Measurements from ENCODE around the gene VGLL4. TPM values are rescaled to one million over a fixed set of nuclear protein-coding genes. Genes with fewer than 3 reads are reported as not detected.
A peak's percentile ranks its signal among the peaks of the same experiment; 100 is the strongest.

Gene VGLL4
- total RNA-seq, 2 experiments from 2014 or later: 24.4 to 24.9 TPM

DNA sequence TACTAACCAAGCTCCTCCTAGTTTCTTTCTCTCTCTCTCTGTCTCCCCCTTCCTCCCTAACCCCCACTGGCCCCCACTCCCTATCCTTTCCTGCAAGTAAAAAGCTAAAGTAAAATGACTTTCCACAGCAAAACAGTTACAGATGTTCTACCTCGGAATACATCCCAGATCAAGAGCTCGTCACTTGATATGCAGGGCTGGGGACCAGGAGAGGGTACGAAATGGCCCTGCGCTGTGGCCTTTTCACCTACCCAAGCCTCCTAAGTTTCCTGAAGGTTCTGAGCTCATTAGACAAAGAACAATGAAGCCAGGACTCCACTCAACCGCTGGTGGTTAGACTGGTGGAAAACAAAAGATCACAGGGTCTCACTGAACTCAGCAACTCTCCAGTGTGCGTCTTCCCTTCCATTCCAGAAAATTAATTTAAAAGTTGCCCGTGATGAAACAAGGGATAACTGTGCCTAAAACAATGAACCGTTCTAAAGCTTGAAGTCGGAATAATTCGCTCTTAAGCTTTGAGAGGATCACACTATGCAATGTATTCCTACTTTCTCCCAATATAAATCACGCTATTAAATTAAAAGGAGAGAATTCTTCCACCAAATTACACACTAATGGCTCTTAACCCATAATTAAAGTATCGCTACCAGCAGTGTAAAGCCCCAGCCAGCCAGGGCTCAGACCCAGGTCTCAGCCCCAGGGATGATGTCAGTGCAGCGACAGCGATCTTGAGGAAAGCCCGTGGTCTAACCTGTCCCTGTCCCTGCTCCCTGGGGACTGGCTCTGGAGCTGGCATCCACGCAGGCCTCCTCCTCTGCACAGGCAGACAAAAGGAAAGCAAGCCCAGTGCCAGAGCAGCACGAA lies 5.0 kb downstream of the VGLL4 start:
- peak overlapping the region; percentile 6 for H3K27ac Mint-ChIP-seq
- H3K9me3 Mint-ChIP-seq (ENCODE audit: low read depth): no peaks in the 10 kb centered on the region
- DNase-seq (no peak), ATAC-seq (no peak)
- H3K36me3 Mint-ChIP-seq (ENCODE audit: low read depth): peaks cover 20% of the 10 kb centered on the region
- ChIA-PET POLR2A (no interaction called here), CTCF (interaction anchor here (0.6 to 4.8 kb wide), 7 partner anchors 12 to 198 kb away, joined by 3 to 20 read pairs (median 3); no protein-coding TSS in a partner anchor)
- intact Hi-C loops (cut with DNase I, micrococcal nuclease): loop anchor here in 1 of 2 experiments (2.0 kb wide), 1 partner anchor 38 kb away; no protein-coding TSS in a partner anchor
- H3K4me3 Mint-ChIP-seq: no peak overlapping the region
- H3K4me1 Mint-ChIP-seq: peaks cover 76% of the 10 kb centered on the region
- no peaks in the 10 kb centered on the region for H3K27me3 Mint-ChIP-seq

DNA sequence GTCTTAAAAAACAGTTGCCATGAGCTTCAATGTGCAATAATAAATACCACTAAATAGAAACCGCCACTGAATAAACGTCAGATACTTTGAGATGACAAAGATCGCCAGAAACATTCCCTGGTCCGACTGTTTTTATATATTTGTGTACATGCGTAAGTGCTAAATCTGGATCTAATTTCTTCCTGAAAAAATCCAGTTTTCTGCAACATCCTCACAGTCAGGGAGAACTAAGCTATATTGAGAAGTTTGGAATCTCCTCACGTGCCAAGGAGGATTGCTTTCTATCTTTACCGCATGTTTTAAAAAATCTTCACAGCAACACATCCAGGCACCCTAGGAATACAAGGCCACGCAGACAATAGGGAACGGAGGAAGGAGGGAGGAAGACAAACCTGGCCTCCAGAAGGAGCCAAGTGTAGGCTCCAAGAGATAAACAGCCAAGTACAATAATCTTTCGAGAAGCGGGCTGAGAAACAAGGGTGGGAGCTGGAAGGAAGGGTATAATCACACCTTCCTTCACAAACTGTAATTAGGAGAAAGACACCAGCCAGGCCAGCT lies 5.7 kb downstream of the VGLL4 start:
- ChIA-PET CTCF (interaction anchor here (0.6 to 4.8 kb wide), 6 partner anchors 12 to 199 kb away, joined by 3 to 20 read pairs (median 4); no protein-coding TSS in a partner anchor), POLR2A (interaction anchor here (0.5 kb wide), 1 partner anchor 12 kb away, joined by 3 read pairs; no protein-coding TSS in a partner anchor)
- peaks cover 16% of the 10 kb centered on the region for H3K36me3 Mint-ChIP-seq (ENCODE audit: low read depth)
- ATAC-seq: no peak
- no peaks in the 10 kb centered on the region for H3K27me3 Mint-ChIP-seq
- DNase-seq: no peak
- intact Hi-C loops (cut with DNase I, micrococcal nuclease): loop anchor here in 1 of 2 experiments (2.0 kb wide), 1 partner anchor 37 kb away; no protein-coding TSS in a partner anchor
- no peak overlapping the region for H3K27ac Mint-ChIP-seq
- H3K4me3 Mint-ChIP-seq: no peak overlapping the region
- H3K4me1 Mint-ChIP-seq: peaks cover 80% of the 10 kb centered on the region
- H3K9me3 Mint-ChIP-seq (ENCODE audit: low read depth): no peaks in the 10 kb centered on the region

DNA sequence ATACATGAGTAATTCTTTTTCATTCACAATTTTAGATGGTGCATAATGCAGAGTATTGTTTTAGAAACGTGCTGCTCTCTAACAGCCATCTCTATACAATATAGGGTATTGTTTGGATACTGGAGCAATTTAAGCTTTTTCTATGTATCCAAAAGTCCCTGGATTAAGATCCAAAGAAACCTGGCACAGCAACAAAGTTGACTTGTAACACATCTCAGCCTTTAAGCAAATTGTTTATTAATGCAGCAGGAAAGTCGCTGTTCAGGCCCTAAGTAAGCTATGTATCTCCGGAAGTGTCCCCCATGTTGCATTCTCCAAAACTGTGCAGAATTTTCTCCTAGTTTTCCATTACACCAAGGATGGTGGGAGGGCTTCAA lies 7.3 kb downstream of the VGLL4 start:
- no peak overlapping the region for H3K27ac Mint-ChIP-seq
- peaks cover 8% of the 10 kb centered on the region for H3K36me3 Mint-ChIP-seq (ENCODE audit: low read depth)
- no peak for ATAC-seq
- ChIA-PET CTCF (interaction anchor here (0.6 kb wide), 1 partner anchor 1823 kb away, joined by 3 read pairs; no protein-coding TSS in a partner anchor), POLR2A (no interaction called here)
- intact Hi-C loops (cut with DNase I, micrococcal nuclease): no loop called here
- H3K9me3 Mint-ChIP-seq (ENCODE audit: low read depth): no peaks in the 10 kb centered on the region
- H3K4me3 Mint-ChIP-seq: no peak overlapping the region
- no peak for DNase-seq
- peaks cover 91% of the 10 kb centered on the region for H3K4me1 Mint-ChIP-seq
- no peaks in the 10 kb centered on the region for H3K27me3 Mint-ChIP-seq

DNA sequence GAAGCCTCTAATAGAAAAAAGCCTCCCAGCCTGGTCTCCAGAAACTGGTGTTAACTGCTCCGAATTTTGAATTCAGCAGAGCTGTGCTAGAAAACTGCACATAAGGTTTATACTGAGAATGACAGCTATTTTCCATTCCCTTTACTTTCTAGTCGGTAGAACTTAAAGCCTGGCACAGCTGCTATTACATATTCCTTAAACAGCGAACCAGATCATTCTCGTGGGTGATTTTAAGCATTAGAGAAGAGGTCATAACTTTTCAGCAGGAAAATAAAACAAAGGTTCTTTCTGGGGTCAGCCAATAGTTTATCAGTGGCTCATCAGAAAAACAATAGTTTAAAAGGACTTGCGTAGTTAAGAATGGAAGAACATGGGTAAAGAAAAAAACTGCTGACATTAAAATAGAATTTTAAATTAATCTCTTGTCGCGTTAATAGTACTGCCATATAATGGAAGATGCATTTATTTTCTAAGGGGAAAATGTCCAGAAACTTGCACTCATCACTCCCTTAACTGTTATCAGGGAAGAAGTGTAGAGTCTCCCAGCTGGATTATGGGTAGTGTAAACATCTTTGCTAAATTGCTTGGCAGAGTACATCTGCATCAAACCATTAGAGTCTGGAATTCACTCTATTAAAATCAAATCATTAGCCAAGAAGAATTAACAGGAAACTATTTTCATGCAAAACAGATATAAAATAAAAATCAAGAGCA lies 7.9 kb downstream of the VGLL4 start:
- H3K4me1 Mint-ChIP-seq: peaks cover 93% of the 10 kb centered on the region
- H3K36me3 Mint-ChIP-seq (ENCODE audit: low read depth): peaks cover 5% of the 10 kb centered on the region
- ATAC-seq: peak; percentile 47
- ChIA-PET CTCF (interaction anchor here (0.7 to 1.1 kb wide), 3 partner anchors 16 to 78 kb away, joined by 3 to 4 read pairs (median 3); no protein-coding TSS in a partner anchor), POLR2A (no interaction called here)
- H3K27ac Mint-ChIP-seq: no peak overlapping the region
- no peaks in the 10 kb centered on the region for H3K9me3 Mint-ChIP-seq (ENCODE audit: low read depth)
- no peak for DNase-seq
- intact Hi-C loops (cut with DNase I, micrococcal nuclease): no loop called here
- H3K27me3 Mint-ChIP-seq: no peaks in the 10 kb centered on the region
- no peak overlapping the region for H3K4me3 Mint-ChIP-seq

DNA sequence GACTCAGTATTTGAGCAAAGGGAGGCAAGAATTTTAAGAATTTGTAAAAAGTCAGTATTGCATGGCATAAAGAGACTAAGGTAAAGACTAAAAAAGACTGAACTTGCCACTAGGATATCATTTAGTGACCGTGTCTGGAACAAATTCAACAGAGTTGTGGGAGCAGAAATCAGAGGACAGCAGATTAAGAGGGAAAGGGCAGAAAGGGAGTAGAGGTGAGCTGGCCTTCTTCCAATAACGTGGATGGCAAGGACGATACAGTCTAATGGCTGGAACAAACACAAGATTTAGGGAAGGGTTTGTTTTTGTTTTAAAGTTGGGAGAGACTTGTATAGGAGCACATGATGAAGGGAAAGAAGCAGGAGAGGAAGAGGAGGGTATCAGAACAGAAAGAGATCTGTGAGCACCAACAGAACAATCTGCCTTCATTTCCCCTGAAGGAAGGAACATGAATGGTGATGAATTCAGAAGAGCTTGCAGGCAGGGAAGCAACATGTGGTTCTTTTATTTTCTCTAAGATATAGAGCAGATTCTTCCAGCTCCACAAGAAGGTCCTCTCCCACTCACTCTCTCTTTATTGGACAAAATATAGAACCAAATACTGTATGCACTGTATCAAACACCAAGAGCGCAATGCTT lies 8.6 kb downstream of the VGLL4 start:
- no peaks in the 10 kb centered on the region for H3K9me3 Mint-ChIP-seq (ENCODE audit: low read depth)
- ChIA-PET CTCF (interaction anchor here (0.7 to 1.1 kb wide), 4 partner anchors 16 to 77 kb away, joined by 3 to 4 read pairs (median 3); no protein-coding TSS in a partner anchor), POLR2A (no interaction called here)
- peaks cover 3% of the 10 kb centered on the region for H3K36me3 Mint-ChIP-seq (ENCODE audit: low read depth)
- no peak overlapping the region for H3K4me3 Mint-ChIP-seq
- ATAC-seq (no peak), DNase-seq (no peak)
- H3K27ac Mint-ChIP-seq: peak overlapping the region; percentile 1
- intact Hi-C loops (cut with DNase I, micrococcal nuclease): no loop called here
- H3K4me1 Mint-ChIP-seq: peaks cover 87% of the 10 kb centered on the region
- no peaks in the 10 kb centered on the region for H3K27me3 Mint-ChIP-seq

DNA sequence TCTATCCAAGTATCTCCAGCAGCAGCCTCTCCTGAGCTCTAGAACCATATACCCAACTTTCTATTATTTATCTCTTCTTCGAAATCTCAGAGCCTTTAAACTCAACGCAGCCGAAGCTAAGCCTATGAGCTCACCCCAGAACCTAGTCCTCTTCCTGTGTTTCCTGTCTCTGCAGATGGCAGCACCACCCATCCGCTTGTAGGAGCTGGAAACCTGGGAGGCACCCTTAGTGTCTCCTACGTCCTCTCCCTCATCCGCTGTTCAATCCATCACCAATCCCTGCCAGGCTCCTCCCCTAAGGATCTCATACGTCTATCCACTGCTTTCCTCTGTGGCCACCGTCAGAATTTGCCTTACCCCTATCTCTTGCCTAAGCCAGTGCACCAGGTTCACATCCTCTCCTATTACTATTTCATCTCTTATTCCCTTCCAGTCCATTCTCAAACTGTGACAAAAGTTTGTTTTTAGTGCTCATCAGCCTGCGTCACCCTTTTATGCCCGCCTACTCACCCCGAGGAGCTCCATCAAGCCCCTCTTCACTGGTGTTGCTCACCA lies 9.6 kb downstream of the VGLL4 start:
- H3K27ac Mint-ChIP-seq: no peak overlapping the region
- H3K4me1 Mint-ChIP-seq: peaks cover 84% of the 10 kb centered on the region
- peaks cover 3% of the 10 kb centered on the region for H3K36me3 Mint-ChIP-seq (ENCODE audit: low read depth)
- H3K9me3 Mint-ChIP-seq (ENCODE audit: low read depth): no peaks in the 10 kb centered on the region
- peak overlapping the region; percentile 0 for H3K4me3 Mint-ChIP-seq
- intact Hi-C loops (cut with DNase I, micrococcal nuclease): no loop called here
- DNase-seq (peak; percentile 25), ATAC-seq (peak; percentile 54)
- ChIA-PET CTCF (interaction anchor here (0.6 to 0.7 kb wide), 2 partner anchors 44 to 593 kb away, joined by 3 read pairs; no protein-coding TSS in a partner anchor), POLR2A (no interaction called here)
- no peaks in the 10 kb centered on the region for H3K27me3 Mint-ChIP-seq

DNA sequence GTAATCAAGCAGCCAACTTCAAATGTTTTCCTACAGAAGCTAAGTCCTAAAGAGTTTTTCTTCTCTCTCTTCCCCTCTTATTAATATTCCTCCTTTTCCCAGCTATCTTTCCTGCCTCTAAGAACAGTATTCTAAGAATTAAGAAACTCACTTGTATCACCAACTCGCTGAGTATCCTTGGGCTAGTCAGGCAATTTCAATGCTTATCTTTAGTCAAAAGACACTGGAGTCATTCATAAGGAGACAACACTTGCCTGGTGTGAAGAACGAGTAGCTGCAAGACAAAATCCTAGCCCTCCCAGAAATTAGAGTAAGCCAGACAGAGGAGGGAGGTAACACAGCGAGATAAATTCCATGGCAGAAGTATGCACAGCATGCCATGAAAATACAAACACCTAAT lies 10.7 kb downstream of the VGLL4 start:
- DNase-seq (no peak), ATAC-seq (no peak)
- Mint-ChIP-seq H3K4me3 (no peak overlapping the region), H3K27me3 (no peaks in the 10 kb centered on the region), H3K36me3 (ENCODE audit: low read depth) (peaks cover 2% of the 10 kb centered on the region), H3K4me1 (peaks cover 72% of the 10 kb centered on the region), H3K9me3 (ENCODE audit: low read depth) (no peaks in the 10 kb centered on the region), H3K27ac (peak overlapping the region; percentile 11)
- ChIA-PET POLR2A (no interaction called here), CTCF (interaction anchor here (1.0 to 1.7 kb wide), 2 partner anchors 10 to 17 kb away, joined by 3 read pairs; partner anchors contain the start of gene VGLL4)
- intact Hi-C loops (cut with DNase I, micrococcal nuclease): no loop called here

DNA sequence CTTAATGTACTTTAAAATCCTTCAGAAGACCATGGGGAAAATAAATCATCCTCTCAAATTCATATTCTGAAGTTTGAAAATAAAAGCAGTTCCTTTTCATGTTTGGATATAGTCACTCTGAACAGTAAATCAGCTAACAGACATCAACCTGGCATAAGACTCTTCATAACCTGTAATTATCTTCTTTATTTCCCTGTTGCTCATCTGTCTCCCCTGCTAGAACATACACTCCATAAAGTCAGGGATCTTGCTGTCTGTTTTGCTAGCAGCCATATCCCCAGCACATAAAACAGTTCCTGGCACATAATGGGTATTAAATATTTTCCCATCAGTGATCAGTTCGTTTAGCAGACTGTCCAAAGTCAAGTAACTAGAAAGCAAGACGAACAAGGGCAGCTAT lies 11.2 kb downstream of the VGLL4 start:
- no peak overlapping the region for H3K27ac Mint-ChIP-seq
- DNase-seq (no peak), ATAC-seq (no peak)
- intact Hi-C loops (cut with DNase I, micrococcal nuclease): no loop called here
- peaks cover 2% of the 10 kb centered on the region for H3K36me3 Mint-ChIP-seq (ENCODE audit: low read depth)
- H3K4me1 Mint-ChIP-seq: peaks cover 72% of the 10 kb centered on the region
- H3K4me3 Mint-ChIP-seq: no peak overlapping the region
- no peaks in the 10 kb centered on the region for H3K9me3 Mint-ChIP-seq (ENCODE audit: low read depth)
- CTCF ChIA-PET: interaction anchor here (1.0 to 1.7 kb wide), 2 partner anchors 11 to 18 kb away, joined by 3 read pairs; partner anchors contain the start of gene VGLL4
- no peaks in the 10 kb centered on the region for H3K27me3 Mint-ChIP-seq
- POLR2A ChIA-PET: no interaction called here

DNA sequence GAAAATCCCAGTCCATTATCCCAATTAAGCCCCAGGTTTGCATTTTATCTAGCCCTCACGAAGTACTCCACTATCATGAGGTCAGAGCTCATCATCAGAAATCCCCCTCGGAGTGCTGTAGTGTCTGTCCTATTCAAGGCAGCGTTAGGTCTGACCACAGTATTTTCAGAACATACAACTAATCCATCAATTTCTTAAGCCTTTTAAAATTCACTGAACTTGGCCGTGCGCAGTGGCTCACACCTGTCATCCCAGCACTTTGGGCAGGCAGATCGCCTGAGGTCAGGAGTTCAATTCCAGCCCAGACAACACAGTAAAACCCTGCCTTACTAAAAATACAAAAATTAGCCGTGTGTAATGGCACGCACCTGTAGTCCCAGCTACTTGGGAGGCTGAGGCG lies 11.9 kb downstream of the VGLL4 start:
- intact Hi-C loops (cut with DNase I, micrococcal nuclease): no loop called here
- POLR2A ChIA-PET: interaction anchor here (0.7 kb wide), 1 partner anchor 199 kb away, joined by 3 read pairs; no protein-coding TSS in a partner anchor
- peaks cover 74% of the 10 kb centered on the region for H3K4me1 Mint-ChIP-seq
- H3K27me3 Mint-ChIP-seq: no peaks in the 10 kb centered on the region
- peaks cover 4% of the 10 kb centered on the region for H3K36me3 Mint-ChIP-seq (ENCODE audit: low read depth)
- DNase-seq (no peak), ATAC-seq (no peak)
- H3K27ac Mint-ChIP-seq: no peak overlapping the region
- CTCF ChIA-PET: interaction anchor here (1.0 to 1.7 kb wide), 2 partner anchors 9 to 18 kb away, joined by 3 read pairs; no protein-coding TSS in a partner anchor
- no peak overlapping the region for H3K4me3 Mint-ChIP-seq
- H3K9me3 Mint-ChIP-seq (ENCODE audit: low read depth): no peaks in the 10 kb centered on the region

DNA sequence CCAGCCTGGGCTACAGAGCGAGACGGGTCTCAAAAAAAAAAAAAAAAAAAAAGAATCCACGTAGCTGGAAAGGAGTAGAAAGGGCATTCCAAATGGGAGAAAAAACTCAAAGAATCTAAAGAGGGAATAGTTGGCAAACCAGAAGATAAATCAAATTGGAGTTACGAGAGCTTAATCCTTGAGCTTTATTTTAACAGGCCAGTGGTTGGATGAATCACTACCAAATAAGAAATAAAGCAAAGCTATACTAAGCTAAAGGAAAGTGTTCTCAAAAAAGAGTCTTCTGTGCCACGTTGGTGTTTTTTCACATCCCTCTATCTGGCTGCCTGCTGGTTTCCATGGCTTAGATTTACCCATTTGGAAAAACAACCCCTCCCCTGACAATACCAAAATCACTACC lies 14.0 kb downstream of the VGLL4 start:
- Mint-ChIP-seq H3K9me3 (ENCODE audit: low read depth) (no peaks in the 10 kb centered on the region), H3K27ac (no peak overlapping the region), H3K27me3 (no peaks in the 10 kb centered on the region), H3K36me3 (ENCODE audit: low read depth) (peaks cover 4% of the 10 kb centered on the region), H3K4me3 (no peak overlapping the region), H3K4me1 (peaks cover 74% of the 10 kb centered on the region)
- ATAC-seq: no peak
- CTCF ChIA-PET: no interaction called here
- DNase-seq: no peak
- POLR2A ChIA-PET: no interaction called here
- intact Hi-C loops (cut with DNase I, micrococcal nuclease): loop anchor here in 1 of 2 experiments (10.0 kb wide), 3 partner anchors 1075 to 1385 kb away; partner anchors contain the start of gene TATDN2
